IPS-NIHi7 (cell line): ENCODE results near the gene DDX60.
A peak's percentile ranks its signal among the peaks of the same experiment; 100 is the strongest.
"Not testable (repeated sequence)": the region's sequence is repeated elsewhere in the genome, so short reads cannot be mapped to it uniquely, and the experiment has no call there.

Source experiments
- DNase-seq: peaks from one replicate; pipeline ENCODE4 v3.0.0; 2012; ENCODE audit warnings: mixed read lengths; ENCODE audit errors: extremely low spot score

Gene DDX60

DNA sequence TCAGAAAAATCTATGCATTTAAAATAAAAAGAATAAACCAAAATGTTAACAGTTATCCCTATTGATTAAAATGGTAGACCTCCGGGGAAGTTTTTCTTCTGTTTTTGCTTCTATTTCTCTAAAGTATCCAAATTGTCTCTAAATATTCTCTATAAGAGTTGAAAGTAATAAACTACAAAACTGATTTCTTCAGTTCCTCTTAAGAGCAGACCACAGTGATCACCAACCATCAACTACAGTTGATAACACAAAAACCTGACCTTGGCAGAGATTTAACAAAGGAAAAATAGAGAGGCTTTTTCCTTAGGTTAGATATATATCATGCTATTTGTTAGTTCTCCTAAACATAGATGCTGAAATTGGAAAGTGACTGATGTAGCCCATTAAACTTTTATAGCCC, 27.3 kb downstream of the DDX60 start:
- no peak for DNase-seq

DNA sequence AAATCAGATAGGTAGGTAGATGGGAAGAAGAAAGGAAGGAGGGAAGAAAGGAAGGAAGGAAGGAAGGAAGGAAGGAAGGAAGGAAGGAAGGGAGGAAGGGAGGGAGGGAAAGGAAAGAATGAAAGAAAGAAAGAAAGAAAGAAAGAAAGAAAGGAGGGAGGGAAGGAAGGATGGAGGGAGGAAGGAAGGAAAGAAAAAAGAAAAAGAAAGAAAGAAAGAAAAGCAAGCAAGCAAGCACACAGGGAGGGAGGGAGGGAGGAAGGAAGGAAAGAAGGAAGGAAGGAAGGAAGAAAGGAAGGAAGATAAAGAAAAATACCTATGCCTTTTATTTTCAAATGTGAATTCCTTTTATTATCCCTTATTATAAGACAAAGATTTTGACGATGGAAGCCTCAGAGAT, 32.7 kb downstream of the DDX60 start:
- DNase-seq, result not testable (repeated sequence)

DNA sequence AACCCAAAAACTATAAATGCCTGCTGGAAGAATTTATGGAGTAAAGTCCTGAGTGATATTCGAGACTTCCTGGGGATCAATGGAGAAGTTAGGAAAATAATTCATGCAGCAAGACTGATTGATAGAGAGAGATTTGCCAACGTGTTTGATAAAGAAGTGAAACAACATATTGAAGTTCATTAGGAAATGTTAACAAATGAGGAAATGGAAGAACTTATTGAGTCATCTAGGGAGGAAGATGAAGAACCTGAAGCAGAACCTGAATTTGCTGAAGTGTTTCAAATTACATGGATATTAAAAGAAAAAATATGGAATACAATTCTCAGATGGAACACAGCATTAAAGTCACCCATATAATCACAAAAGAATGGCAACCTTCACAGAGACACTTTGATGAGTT, 39.0 kb downstream of the DDX60 start:
- no peak for DNase-seq

DNA sequence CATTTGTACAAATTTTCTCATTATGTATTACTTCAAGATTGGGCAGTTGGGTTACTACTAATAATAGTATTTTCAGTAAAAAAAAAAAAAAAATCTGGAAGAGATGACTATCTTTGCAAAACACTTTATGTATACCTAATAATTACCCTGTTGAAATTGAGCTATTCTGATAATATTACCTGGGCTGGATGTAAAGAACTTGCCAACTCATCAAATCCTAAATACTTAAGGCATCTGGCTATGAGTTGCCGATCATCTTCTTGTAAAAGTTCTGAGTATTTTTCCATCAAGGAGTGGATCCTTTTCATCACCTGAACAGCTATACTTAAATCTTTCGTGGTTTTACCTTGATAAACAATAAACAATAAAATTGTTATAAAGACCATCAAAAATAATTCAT, 42.7 kb downstream of the DDX60 start:
- DNase-seq, result no peak

DNA sequence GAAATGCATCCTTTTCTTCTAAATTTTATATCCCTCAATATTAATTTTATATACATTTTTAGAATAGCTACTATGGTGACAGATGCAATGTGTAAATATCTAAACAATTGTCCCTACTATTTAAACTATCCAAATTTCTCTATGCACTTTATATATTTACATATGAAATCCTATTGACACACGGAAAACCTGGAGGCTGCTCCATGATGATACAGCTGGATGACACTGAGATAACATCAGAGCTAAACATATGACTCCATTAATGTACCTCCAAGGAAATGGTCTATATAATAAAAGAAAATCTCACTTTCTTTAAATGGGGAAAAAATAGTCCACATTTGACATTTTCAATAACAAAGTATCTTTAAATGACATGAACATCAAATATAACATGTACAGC, 43.7 kb downstream of the DDX60 start:
- no peak for DNase-seq

DNA sequence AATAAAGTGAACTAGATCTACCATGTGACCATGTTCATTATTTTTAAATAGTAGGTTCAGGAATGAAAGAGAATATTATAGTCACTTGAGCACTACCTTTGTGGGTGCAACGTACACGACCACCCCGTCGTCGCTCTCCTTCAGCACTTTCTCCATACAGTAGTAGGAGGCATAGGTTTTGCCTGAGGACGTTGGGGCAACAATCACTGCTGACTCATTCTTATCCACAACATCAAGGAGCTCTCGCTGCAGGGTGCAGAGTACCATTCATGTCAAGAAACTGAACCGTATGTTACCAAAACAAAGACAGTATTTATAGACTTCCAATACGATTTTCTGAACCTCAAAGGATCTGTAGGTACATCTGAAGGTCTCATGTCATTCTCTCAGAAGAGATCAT, 44.7 kb downstream of the DDX60 start:
- DNase-seq, result peak; percentile 10

DNA sequence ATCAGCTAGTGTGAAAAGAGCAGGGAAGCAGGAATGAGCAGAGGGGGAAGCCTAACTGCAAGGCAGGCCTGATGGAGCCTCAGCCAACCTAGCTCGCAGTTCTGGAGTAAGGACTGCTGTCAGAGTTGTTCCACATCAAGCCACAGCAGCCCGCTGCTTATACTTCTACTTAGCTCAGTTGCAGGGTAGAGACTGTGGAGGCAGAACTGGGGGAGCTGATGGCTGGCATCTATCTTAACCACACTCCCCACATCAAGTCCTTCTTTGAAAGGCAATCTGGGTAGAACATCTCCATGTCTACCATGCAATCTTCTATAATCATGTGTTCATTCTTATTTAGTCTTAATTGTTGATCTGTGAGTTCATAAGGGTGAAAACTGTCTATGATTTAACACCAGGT, 46.1 kb downstream of the DDX60 start:
- DNase-seq, result no peak

DNA sequence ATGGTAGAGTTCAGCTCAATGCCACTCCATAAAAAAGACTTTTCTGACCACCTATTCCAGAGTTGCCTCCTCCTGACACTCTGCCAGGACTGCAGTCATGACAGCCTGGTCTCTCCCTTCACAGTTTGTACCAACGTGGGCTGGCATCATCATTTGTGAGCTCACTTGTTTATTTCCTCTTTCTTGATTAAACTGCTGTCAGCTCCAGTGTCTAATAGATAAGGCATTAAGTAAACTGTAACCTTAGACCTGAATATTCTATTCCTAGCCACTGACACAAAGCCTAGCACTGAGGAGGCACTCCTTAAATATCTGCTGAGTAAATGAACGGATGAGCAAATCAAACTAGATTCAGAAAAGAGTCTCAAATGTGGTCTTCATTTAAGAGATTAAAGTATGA, 48.7 kb downstream of the DDX60 start:
- no peak for DNase-seq

DNA sequence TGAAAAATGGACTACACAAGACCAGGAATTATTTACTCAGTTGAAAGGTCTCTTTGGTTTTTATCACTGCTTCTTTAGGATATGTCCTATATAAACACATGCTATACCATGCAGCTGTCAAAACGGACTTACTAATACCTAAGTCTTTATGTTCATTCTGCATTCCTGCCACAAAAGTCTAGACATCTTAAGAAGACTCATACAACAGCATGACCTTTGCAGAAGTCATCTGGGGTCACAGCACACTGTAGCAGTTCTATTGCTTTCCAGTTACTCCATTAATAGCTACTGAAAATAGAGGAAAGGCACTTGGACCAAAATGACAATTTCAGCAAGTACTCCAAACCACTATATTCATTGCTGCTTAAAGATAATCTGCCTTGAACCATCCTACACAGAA, 53.2 kb downstream of the DDX60 start:
- DNase-seq, result no peak

DNA sequence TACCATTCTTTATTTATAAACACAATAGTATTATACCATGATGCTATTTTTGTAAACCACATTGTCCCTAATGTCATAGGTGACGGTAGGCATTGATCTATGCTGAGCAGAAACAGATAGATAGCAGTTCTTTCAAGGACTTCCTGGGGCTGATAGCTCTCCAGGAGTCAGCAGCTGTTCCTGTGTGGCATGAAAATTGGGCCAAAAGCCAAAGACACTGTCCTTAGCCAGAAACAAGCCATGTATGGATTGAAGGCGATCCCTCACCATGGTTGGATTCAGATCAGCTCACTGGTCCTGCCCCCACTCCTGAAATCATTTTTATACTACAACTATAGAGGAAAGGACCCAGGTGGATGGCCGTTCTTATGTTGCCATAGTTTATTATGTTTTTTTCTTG, 53.6 kb downstream of the DDX60 start:
- no peak for DNase-seq

DNA sequence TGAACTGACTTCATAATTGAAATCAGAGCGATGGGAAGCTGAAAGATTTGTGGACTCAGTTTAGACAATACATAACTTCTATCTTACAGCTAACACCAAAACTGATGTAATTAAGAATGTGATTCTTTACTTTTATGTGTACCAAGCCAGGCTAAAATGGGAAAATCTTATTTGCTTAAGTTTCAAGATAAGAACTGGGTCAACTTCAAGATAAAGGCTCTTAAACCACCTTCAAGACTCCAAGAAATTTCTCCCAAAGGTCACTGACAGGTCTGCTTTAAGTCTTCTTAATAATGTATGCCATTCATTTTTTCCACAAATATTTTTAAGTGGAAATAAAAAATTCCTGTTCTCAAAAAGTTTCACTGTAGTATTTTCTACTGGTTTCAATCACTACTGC, 55.5 kb downstream of the DDX60 start:
- no peak for DNase-seq

DNA sequence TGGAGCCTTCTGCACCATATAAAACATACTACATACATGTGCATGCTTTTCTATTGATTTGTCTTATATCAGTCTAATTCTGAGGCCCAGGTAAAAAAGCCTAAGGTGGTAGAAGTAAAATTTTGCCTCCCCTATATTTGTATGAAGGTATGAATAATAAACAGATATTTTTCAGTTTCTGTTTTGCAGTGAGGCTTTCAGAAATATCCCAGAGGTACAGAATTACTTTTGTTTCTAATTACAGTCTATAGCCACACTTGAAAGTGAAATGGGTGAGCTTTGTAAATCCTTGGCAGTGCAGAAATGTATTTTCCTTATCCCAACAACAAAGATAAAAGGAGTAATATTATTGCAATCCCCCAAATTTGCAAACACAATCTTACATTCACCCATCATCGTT, 59.5 kb downstream of the DDX60 start:
- no peak for DNase-seq

DNA sequence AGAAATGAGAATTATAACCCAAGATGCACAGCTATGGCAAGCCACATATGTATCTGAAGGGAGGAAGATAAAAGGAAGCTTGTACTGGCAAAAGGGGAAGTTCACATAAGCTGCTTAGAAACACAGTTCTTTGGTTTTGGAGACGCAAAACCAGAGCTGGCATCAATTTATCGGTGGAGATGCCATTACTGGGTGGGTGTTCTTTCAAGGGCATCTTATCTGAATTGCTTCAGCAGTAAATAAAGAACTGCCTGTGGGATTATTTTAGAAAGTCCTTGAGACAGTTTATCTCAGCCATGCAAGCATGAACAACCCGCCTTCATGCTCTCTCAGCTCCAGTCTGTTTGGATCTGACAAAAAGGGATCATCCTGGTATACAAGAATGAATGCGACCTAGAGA, 60.8 kb downstream of the DDX60 start:
- DNase-seq, result no peak

DNA sequence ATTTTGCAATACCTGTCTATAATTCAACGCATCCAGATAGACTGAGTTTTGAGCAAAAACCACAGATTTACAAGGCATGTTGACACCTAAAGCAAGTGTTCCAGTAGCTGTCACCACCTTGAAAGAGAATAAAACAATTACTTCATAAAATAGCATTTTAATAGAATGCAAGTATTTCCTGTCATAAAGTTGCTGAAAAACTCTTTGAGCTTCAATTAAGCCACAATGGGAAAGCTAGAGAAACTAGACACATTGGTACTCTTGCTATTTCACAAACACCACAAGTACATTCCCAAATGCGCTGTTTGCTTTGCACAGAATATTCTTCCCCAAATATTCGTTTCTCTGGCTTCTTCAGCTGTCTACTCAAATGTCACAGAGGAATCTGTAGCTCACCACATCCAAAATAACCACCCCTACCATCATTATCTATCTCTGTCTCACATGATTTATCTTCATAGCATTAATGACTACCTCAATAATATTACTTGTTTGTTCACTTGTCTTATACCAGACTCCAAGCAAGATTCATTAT, 70.3 kb downstream of the DDX60 start:
- no peak for DNase-seq

DNA sequence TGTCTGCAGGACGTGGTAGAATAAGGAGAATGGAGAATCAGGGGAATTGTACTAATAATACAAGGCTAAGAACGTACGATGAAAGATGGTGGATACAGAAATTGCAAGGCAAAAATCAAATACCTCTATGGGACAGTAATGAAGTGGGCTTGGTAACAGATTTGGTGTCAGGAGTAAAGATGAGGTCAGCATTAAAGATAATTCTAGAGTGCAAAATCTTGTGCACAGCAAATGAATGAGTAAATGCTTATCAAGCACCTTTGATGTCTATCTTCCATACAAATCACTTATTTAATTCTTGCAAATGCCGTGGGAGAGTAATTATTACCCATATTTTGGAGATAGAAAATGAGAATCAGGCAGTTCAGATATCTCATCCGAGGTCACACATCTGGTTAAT, 70.9 kb downstream of the DDX60 start:
- DNase-seq, result no peak

DNA sequence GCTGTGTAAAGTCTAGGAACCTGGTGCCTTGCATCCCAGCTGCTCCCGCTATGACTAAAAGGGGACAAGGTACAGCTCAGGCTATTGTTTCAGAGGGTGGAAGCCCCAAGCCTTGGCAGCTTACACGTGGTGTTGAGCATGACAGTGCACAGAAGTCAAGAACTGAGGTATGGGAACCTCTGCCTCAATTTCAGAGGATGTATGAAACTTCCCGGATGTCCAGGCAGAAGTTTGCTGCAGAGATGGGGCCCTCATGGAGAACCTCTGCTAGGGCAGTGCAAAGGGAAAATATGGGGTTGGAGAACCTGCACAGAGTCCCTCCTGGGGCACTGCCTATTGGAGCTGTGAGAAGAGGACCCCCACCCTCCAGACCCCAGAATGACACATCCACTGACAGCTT, 76.6 kb downstream of the DDX60 start:
- no peak for DNase-seq

DNA sequence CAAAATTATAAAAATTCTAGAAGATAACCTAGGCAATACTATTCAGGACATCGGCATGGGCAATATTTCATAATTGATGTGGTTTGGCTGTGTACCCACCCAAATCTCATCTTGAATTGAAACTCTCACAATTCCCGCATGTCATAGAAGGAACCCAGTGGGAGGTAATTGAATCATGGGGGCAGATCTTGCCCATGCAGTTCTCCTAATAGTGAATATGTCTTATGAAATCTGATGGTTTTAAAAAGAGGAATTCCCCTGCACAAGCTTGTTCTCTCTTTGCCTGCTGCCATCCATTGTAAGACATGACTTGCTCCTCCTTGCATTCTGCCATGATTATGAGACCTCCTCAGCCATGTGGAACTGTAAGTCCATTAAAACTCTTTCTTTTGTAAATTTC, 77.7 kb downstream of the DDX60 start:
- no peak for DNase-seq

DNA sequence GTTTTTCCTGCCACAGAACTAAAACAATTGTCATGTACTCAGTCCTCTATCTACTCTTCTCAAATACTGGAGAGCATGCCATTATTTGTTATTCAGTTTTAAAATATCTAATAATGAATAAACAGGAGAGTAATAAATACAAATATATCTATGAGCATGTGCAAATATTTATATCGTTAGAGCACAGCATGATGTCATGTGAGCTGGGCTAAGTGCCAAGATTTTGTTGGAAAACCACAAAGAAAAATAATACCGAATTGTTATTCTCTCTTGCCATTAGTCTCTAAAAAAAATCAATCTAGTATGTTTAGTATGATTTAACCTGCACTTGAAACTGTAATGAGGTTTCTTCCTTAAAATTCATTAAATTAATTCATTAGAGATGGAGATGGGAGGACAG, 97.3 kb downstream of the DDX60 start:
- no peak for DNase-seq

DNA sequence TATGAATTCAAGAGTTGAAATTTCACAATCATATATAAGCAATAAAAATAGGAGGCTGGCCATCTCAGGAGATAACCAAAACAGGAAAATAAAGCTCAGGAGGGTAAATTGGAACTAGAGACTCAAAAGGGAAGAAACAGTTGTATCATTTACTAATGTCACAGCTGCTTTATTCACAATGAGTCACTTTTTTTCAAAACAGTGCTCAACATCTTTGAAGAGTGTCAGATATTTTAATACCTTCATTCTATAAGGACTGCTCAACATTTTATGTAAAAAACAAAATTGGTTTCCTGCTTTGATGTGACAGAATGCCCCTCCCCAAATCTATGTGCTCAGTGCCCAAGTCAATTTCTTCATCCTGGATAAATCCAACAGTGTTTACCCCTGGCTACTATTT, 97.7 kb downstream of the DDX60 start:
- DNase-seq, result no peak

DNA sequence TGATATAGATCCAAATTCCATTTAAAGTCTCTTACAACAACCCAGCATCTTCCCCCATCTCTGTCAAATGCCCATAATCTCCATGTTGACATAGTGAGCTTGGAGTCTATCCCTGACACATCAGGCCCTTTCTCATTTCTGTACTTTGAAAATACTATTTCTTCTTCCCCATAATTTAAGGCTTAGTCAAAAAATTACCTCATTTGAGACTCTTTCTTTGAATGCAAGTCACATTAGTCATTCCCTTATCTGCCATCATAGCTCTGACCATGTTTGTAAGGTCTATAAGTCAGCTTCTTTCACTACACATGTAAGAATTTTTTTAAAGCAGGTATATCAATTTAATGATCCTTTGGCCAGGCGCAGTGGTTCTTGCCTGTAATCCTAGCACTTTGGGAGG, 99.9 kb downstream of the DDX60 start:
- no peak for DNase-seq

DNA sequence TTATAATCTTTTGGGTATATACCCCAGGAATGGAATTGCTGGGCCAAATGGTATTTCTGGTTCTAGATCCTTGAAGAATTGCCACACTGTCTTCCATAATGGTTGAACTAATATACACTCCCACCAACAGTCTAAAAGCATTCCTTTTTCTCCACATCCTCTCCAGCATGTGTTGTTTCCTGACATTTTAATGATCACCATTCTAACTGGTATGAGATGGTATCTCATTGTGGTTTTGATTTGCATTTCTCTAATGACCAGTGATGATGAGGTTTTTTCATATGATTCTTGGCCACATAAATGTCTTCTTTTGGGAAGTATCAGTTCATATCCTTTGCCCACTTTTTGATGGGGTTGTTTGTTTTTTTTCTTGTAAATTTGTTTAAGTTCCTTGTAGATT, 105.0 kb downstream of the DDX60 start:
- DNase-seq, result not testable (repeated sequence)

DNA sequence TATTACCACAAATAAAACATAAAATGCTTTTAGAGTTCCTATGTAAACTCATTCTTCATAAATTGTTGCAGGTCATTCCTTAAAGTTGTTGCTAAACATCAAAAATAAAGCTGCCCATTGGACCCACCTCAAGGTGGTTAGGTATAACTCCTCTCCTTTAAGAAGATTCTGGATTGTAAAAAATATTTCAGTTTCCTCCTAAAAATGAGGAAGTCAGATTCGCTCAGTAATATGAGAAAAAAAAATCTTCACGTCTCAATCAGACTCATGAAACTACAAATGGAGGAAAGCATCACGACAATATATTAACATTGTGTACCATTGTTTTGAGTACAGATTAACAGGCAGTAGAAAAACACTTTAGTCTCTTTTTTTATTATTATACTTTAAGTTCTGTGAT, 105.9 kb downstream of the DDX60 start:
- DNase-seq, result no peak

DNA sequence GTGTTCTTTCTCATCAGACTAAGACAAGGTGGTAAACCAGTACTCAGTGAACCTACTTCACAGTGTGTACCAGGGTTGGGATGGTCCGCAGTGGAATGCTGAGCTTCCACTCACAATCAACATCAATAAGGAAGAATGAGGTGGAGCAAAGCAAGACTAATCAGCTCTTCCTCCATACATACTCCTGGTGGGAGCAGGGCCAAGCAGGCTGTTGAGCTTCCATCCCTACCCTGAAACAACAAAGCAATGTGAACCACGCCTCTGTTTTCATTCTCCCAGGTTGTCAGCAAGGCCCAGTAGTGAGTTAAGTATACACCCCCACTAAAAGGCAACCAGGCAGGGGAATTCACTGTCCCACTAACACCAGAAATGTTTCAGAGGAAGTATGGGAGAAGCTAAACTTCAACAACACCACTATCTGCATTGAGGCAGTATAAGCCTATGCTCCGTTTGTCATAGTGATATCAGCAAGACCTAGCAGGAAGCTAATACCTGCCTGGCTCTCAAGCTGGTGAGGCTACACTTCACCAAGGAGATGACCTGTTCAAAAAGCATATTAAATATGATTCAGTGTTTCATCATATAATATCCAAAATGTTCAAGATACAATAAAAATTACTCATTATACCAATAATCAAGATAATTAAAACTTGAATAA, 109.5 kb downstream of the DDX60 start:
- DNase-seq, result no peak

DNA sequence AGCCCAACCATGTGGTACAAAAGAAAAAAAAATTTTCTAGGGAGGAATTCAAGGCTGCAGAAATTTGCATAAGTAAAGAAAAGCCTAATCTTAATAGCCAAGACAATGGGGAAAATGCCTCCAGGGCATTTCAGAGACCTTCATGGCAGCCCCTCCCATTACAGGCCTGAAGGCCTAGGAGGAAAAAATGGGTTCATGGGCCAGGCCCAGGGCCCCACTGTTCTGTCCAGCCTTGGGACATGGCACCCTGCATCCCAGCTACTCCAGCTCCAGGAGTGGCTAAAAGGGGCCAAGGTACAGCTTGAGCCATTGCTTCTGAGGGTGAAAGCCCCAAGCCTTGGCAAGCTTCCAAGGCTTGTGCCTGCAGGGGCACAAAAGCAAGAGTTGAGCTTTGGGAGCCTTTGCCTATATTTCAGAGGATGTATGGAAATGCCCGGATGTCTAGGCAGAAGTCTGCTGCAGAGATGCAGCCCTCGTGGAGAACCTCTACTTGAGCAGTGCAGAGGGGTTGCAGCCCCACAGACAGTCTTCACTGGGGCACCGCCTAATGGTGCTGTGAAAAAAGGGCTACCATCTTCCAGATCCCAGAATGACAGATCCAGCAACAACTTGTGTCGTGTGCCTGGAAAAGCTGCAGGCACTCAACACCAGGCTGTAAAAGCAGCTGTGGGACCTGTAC, 115.2 kb downstream of the DDX60 start:
- DNase-seq, result no peak
